Measurements from ENCODE around the gene MPZL3. TPM values are rescaled to one million over a fixed set of nuclear protein-coding genes. Genes with fewer than 3 reads are reported as not detected.

Gene MPZL3
- total RNA-seq, 4 donors from 2014 or later, result 6.9 to 15.3 (median 12.3) TPM

DNA sequence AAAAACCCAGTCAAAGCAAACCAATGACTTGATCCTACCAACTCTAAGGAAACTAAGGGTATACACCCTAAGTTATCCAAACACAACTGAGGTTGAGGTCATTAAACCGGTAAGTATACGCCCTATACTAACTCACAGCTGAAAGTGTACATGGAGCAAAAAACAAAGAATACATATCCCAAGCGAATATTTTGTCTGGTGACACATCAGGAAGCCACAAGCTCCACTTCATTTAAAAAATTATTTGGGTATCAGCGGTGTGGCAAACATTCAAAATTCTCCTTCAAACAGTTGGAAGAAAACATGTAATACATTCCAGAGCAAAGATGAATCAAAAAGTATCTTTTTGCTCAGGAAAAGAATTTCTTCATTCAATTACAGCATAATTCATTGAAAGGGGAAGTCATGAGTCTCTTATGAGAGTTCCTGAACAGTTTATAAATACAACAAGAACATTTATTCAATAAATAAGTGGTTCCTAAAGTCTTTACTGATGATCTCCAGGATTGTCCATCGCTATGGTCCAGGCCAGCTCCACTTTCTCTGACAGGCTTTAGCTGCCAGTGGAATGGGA, 22.8 kb downstream of the MPZL3 start:
- H3K27ac ChIP-seq, result peak overlapping the region in 1 of 3 donors; percentile 13
- H3K36me3 ChIP-seq, result peaks cover 15 to 16% of the 10 kb centered on the region in 2 donors
- 81 to 86% methylated on average over 5 of the region's 5 CpGs for WGBS, 2 donors
- no peaks in the 10 kb centered on the region for H3K9me3 ChIP-seq
- H3K27me3 ChIP-seq, result no peaks in the 10 kb centered on the region
- H3K4me1 ChIP-seq, result no peaks in the 10 kb centered on the region
- DNase-seq, result no peak
- TF ChIP-seq POLR2A (IDR thresholded peaks at IDR 0.05), result no peak
- TF ChIP-seq, protein P1, sequence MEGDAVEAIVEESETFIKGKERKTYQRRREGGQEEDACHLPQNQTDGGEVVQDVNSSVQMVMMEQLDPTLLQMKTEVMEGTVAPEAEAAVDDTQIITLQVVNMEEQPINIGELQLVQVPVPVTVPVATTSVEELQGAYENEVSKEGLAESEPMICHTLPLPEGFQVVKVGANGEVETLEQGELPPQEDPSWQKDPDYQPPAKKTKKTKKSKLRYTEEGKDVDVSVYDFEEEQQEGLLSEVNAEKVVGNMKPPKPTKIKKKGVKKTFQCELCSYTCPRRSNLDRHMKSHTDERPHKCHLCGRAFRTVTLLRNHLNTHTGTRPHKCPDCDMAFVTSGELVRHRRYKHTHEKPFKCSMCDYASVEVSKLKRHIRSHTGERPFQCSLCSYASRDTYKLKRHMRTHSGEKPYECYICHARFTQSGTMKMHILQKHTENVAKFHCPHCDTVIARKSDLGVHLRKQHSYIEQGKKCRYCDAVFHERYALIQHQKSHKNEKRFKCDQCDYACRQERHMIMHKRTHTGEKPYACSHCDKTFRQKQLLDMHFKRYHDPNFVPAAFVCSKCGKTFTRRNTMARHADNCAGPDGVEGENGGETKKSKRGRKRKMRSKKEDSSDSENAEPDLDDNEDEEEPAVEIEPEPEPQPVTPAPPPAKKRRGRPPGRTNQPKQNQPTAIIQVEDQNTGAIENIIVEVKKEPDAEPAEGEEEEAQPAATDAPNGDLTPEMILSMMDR (IDR thresholded peaks at IDR 0.05), result no peak
- intact Hi-C loops (cut with DNase I), result no loop called here
- H3K4me3 ChIP-seq (replicated peaks in 1 of 3), result no peak overlapping the region

DNA sequence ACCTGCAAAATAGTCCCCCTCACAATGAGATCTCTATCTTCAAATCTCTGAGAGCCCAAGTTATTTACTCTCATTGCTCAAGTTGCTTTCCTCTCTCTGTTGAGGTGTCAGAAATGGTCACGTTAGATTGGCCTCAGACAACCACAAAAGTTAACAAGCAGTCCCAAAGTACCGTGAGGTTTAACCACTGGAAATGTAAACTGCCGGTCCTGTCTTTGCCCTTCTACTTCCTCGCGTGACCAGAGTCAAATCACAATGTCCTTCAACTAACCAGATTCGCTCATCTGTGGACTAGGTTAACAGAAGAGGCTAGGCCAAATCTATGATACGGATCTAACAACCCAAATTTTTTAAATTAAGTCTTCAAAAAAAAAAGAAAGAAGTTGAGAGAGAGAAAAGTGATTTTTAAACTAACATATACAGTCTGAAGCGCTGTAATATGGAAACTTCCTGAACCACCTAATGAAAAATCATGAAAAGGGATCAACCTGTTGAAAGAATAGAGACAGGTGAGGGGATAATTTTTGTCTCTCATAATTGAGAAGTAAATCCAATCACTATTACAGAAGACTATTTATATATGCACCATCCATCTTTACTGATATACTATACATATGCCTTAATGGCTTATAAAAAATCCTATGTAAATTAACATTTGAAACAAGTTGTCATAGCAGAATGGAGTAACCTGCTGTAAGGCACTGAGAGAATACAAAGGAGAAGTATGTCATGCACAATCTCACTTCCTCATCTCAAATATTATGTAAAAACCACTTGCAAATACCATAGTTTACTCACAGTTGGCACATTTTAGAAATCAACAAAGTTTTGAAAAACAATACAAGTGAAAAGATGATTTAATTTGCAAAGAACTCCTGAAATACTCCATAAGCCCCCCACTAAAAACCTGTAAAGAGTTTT, 24.0 kb downstream of the MPZL3 start:
- no peaks in the 10 kb centered on the region for H3K4me1 ChIP-seq
- no peak for DNase-seq
- no peak for TF ChIP-seq POLR2A (IDR thresholded peaks at IDR 0.05)
- TF ChIP-seq, protein P1 (IDR thresholded peaks at IDR 0.05), result no peak
- no peaks in the 10 kb centered on the region for H3K9me3 ChIP-seq
- H3K27ac ChIP-seq, result no peak overlapping the region
- 86 to 92% methylated on average over 8 of the region's 8 CpGs for WGBS, 2 donors
- H3K36me3 ChIP-seq, result peaks cover 15 to 16% of the 10 kb centered on the region in 2 donors
- H3K4me3 ChIP-seq (replicated peaks in 1 of 3), result no peak overlapping the region
- no peaks in the 10 kb centered on the region for H3K27me3 ChIP-seq
- intact Hi-C loops (cut with DNase I), result no loop called here

DNA sequence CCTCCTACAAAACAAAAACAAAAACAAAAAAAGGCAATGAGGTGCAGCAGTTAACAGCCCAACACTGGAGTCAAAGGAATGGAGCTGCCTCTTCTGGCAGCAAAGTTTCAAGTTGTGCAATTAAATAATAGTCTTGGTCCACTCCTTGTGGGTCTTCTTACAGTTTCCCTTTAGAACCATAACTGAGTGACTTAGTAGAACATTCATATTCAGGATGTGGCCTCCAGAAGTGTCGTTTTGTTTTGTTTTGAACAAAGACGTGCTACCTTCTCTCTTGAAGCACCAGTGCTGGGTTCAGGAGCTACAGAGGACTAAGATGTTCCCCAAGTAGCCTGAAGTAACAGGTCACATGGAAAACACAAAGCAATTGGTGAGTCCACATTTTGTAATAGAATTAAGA, 25.4 kb downstream of the MPZL3 start:
- H3K36me3 ChIP-seq, result peaks cover 11 to 15% of the 10 kb centered on the region in 2 donors
- TF ChIP-seq POLR2A (IDR thresholded peaks at IDR 0.05), result no peak
- TF ChIP-seq, protein P1 (IDR thresholded peaks at IDR 0.05), result no peak
- no peaks in the 10 kb centered on the region for H3K27me3 ChIP-seq
- H3K4me3 ChIP-seq (replicated peaks in 1 of 3), result no peak overlapping the region
- WGBS, 2 donors, result 62 to 82% methylated on average over 2 of the region's 2 CpGs
- no peak overlapping the region for H3K27ac ChIP-seq
- intact Hi-C loops (cut with DNase I), result no loop called here
- no peaks in the 10 kb centered on the region for H3K4me1 ChIP-seq
- no peak for DNase-seq
- no peaks in the 10 kb centered on the region for H3K9me3 ChIP-seq

DNA sequence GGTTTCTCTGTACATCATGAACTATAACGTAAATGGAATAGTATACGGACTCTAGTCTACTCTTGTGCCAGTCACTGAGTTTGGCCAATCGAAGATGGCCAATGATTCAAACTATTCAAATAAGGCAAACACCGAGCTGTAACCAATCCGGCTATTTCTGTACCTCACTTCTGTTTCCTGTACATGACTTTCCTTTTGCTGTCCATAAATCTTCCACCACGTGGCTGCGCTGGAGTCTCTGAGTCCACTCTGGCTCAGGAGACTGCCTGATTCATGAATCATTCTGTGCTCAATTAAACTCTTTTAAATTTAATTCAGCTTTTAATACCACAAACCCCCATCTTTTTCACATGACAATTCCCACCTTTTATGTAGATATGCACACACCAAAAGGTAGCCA, 25.9 kb downstream of the MPZL3 start:
- H3K36me3 ChIP-seq, result peaks cover 11 to 15% of the 10 kb centered on the region in 2 donors
- H3K9me3 ChIP-seq, result no peaks in the 10 kb centered on the region
- 78 to 82% methylated on average over 7 of the region's 7 CpGs for WGBS, 2 donors
- no peak overlapping the region for H3K4me3 ChIP-seq (replicated peaks in 1 of 3)
- no peak for DNase-seq
- H3K27ac ChIP-seq, result no peak overlapping the region
- no peak for TF ChIP-seq POLR2A (IDR thresholded peaks at IDR 0.05)
- TF ChIP-seq, protein P1 (IDR thresholded peaks at IDR 0.05), result no peak
- intact Hi-C loops (cut with DNase I), result no loop called here
- H3K4me1 ChIP-seq, result no peaks in the 10 kb centered on the region
- H3K27me3 ChIP-seq, result no peaks in the 10 kb centered on the region
